GM20431 (cell line): Measurements from ENCODE around the gene PADI6.
"Not testable (repeated sequence)": the region's sequence is repeated elsewhere in the genome, so short reads cannot be mapped to it uniquely, and the experiment has no call there.

Experiments used
- in situ Hi-C: fragments of 300-500 bp; cut with MseI, MboI; formaldehyde crosslinking; loops from one replicate; pipeline ENCODE4 v1.15.0; 2020; ENCODE audit warnings: low sequenced_read_pairs; ENCODE audit not compliant: unreplicated experiment

Gene PADI6

GRCh38 chr1:17371896-17372295 is at the start of gene PADI6:
PADI6 (plus strand) TSS chr1:17372196; CDS start chr1:17372246, 50 bp downstream.
- in situ Hi-C loops, result no loop called here

GRCh38 chr1:17328855-17329254 is 43.1 kb upstream of the PADI6 start:
- in situ Hi-C loops, result no loop called here

GRCh38 chr1:17329610-17330009 is 42.4 kb upstream of the PADI6 start:
- in situ Hi-C loops, result no loop called here

- in situ Hi-C loops, result no loop called here
Observed at GRCh38 chr1:17330856-17331255, 41.1 kb upstream of the PADI6 start.

- in situ Hi-C loops, result no loop called here
Observed at GRCh38 chr1:17333081-17333480, 38.9 kb upstream of the PADI6 start.

GRCh38 chr1:17335821-17336710 is 35.9 kb upstream of the PADI6 start:
- in situ Hi-C loops, result no loop called here

- in situ Hi-C loops, result no loop called here
Observed at GRCh38 chr1:17338706-17339493, 33.1 kb upstream of the PADI6 start.

GRCh38 chr1:17339521-17339920 is 32.5 kb upstream of the PADI6 start:
- in situ Hi-C loops, result no loop called here

- in situ Hi-C loops, result no loop called here
Observed at GRCh38 chr1:17340358-17340757, 31.6 kb upstream of the PADI6 start.

GRCh38 chr1:17342014-17342441 is 30.0 kb upstream of the PADI6 start:
- in situ Hi-C loops, result no loop called here

GRCh38 chr1:17345506-17345905 is 26.5 kb upstream of the PADI6 start:
- in situ Hi-C loops, result not testable (repeated sequence)

GRCh38 chr1:17346046-17346789 is 25.8 kb upstream of the PADI6 start:
- in situ Hi-C loops, result no loop called here

GRCh38 chr1:17347769-17348592 is 24.0 kb upstream of the PADI6 start:
- in situ Hi-C loops, result no loop called here

GRCh38 chr1:17348593-17349234 is 23.3 kb upstream of the PADI6 start:
- in situ Hi-C loops, result no loop called here

- in situ Hi-C loops, result no loop called here
Observed at GRCh38 chr1:17350083-17350482, 21.9 kb upstream of the PADI6 start.

- in situ Hi-C loops, result no loop called here
Observed at GRCh38 chr1:17350928-17351446, 21.0 kb upstream of the PADI6 start.

GRCh38 chr1:17351598-17352324 is 20.2 kb upstream of the PADI6 start:
- in situ Hi-C loops, result no loop called here

- in situ Hi-C loops, result no loop called here
Observed at GRCh38 chr1:17352419-17352909, 19.5 kb upstream of the PADI6 start.
